Left ventricle myocardium inferior (tissue), 1 donor: Measurements from ENCODE around the gene ZPR1. TPM values are rescaled to one million over a fixed set of nuclear protein-coding genes. Genes with fewer than 3 reads are reported as not detected.
"Not testable (repeated sequence)": the region's sequence is repeated elsewhere in the genome, so short reads cannot be mapped to it uniquely, and the experiment has no call there.

Experiments
- DNase-seq: peaks from one replicate; pipeline ENCODE4 v3.0.0-alpha.2; 2020
- H3K27ac ChIP-seq: fragments of 200-600 bp; replicated peaks from 2 replicates; pipeline ENCODE4 v1.8.0; 2021
- H3K27me3 ChIP-seq: fragments of 200-600 bp; 2 replicates; pipeline ENCODE4 v1.8.0; 2021; ENCODE audit warnings: low read depth
- H3K36me3 ChIP-seq: fragments of 200-600 bp; 2 replicates; pipeline ENCODE4 v1.8.0; 2021
- H3K4me1 ChIP-seq: fragments of 200-600 bp; 2 replicates; pipeline ENCODE4 v1.8.0; 2021
- H3K4me3 ChIP-seq: fragments of 200-600 bp; 2 replicates; pipeline ENCODE4 v1.8.0; 2021; ENCODE audit warnings: mild to moderate bottlenecking, moderate library complexity
- H3K9me3 ChIP-seq: fragments of 200-600 bp; replicated peaks from 2 replicates; pipeline ENCODE4 v1.8.0; 2021
- intact Hi-C: fragments of 100-400 bp; cut with micrococcal nuclease; formaldehyde crosslinking; loops from one replicate; pipeline ENCODE4 v1.11.0; 2022
- total RNA-seq: library from RNA; stranded (reverse); fragmentation: NEBNext Ultra II Directional; extraction: Animal tissue kit (Norgen Biotek cat#: 25700); gene quantifications from one replicate; pipeline ENCODE4 v1.2.1, GENCODE V29; 2021
- TF ChIP-seq, protein P1 (sequence below): fragments of 200-600 bp; IDR thresholded peaks from 2 replicates; pipeline ENCODE4 v1.8.0; 2021; ENCODE audit warnings: antibody characterized with exemption, mild to moderate bottlenecking, borderline replicate concordance
- donor health status: DM: no; HTN: yes; CAD: no; lungs with severe emphysema.

Gene ZPR1
- total RNA-seq, 1 donor from 2014 or later: 26.4 TPM

GRCh38 chr11:116762132-116762531, 25.7 kb downstream of the ZPR1 start:
- intact Hi-C loops: no loop called here
- Histone ChIP-seq H3K27ac (no peak overlapping the region), H3K27me3 (no peaks in the 10 kb centered on the region), H3K36me3 (peaks cover 83% of the 10 kb centered on the region), H3K9me3 (no peaks in the 10 kb centered on the region), H3K4me1 (no peaks in the 10 kb centered on the region), H3K4me3 (no peak overlapping the region)
- no peak for DNase-seq
- TF ChIP-seq, protein P1, sequence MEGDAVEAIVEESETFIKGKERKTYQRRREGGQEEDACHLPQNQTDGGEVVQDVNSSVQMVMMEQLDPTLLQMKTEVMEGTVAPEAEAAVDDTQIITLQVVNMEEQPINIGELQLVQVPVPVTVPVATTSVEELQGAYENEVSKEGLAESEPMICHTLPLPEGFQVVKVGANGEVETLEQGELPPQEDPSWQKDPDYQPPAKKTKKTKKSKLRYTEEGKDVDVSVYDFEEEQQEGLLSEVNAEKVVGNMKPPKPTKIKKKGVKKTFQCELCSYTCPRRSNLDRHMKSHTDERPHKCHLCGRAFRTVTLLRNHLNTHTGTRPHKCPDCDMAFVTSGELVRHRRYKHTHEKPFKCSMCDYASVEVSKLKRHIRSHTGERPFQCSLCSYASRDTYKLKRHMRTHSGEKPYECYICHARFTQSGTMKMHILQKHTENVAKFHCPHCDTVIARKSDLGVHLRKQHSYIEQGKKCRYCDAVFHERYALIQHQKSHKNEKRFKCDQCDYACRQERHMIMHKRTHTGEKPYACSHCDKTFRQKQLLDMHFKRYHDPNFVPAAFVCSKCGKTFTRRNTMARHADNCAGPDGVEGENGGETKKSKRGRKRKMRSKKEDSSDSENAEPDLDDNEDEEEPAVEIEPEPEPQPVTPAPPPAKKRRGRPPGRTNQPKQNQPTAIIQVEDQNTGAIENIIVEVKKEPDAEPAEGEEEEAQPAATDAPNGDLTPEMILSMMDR: no peak

- intact Hi-C loops, H3K27ac ChIP-seq, DNase-seq, H3K9me3 ChIP-seq, H3K27me3 ChIP-seq, H3K4me1 ChIP-seq, H3K4me3 ChIP-seq: not testable (repeated sequence)
- H3K36me3 ChIP-seq: peaks cover 98% of the 10 kb centered on the region
Measured at GRCh38 chr11:116756044-116756443, 31.8 kb downstream of the ZPR1 start.

DNA sequence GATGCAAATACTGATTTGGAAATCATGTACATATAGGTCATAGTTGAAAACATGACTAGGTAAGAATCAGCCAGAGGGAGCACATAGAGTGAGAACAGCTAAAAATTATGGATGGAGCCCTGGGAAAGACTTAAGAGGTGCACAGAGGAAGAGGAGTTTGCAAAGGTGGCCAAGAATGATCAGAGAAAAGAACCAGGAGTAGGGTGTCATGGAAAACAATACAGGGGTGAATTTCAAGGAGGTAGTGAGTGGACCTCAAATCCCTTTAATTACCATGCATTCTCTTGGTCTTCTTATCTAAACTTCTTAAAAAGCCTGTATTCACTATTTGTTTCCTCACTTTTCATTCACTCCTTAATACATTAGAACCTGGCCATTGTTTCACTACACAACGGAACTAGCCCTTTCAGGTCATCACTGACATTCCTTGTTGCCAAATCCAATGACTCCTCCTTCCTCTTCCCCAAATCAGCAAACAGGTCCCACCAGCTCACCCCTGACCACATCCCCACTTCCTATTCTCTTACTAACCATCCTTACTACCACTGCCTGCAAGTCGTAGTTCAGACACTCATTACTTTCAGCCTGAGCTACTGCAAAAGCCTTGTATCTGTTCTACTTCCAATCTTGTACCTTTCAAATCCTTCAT, 37.6 kb downstream of the ZPR1 start:
- peaks cover 94% of the 10 kb centered on the region for H3K36me3 ChIP-seq

DNA sequence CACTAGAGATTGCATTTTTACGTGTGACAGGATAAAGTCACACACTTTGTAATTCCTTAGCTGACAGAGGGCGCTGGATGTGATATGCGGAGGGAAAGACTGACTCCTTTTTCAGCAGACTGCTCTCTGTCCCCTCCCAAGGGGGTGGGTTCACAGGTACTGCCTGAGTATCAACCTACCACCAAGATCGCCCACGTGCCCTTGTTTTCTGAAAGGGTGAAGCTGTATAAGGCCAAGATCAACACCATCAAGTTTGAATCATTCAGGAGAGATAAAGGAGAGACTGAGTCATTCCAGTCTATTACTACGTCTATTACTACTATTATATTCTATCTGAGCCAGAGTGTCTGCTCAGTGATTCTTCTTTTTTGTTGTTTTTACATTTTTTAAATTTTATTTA, 45.7 kb downstream of the ZPR1 start:
- Histone ChIP-seq H3K36me3 (peaks cover 18% of the 10 kb centered on the region), H3K9me3 (no peaks in the 10 kb centered on the region), H3K27ac (no peak overlapping the region), H3K4me3 (no peak overlapping the region), H3K4me1 (no peaks in the 10 kb centered on the region), H3K27me3 (no peaks in the 10 kb centered on the region)
- TF ChIP-seq, protein P1: no peak
- DNase-seq: no peak
- intact Hi-C loops: no loop called here

More for the DNA sequence above, 37.6 kb downstream of the ZPR1 start:
- Histone ChIP-seq H3K4me3 (no peak overlapping the region), H3K4me1 (no peaks in the 10 kb centered on the region), H3K27ac (no peak overlapping the region), H3K9me3 (no peaks in the 10 kb centered on the region), H3K27me3 (no peaks in the 10 kb centered on the region)
- TF ChIP-seq, protein P1: no peak
- intact Hi-C loops: no loop called here
- DNase-seq: no peak

GRCh38 chr11:116740741-116741140, 47.1 kb downstream of the ZPR1 start:
- H3K36me3 ChIP-seq: peaks cover 4% of the 10 kb centered on the region
- no peak overlapping the region for H3K27ac ChIP-seq
- TF ChIP-seq, protein P1: no peak
- intact Hi-C loops: no loop called here
- no peak overlapping the region for H3K4me3 ChIP-seq
- H3K9me3 ChIP-seq: no peaks in the 10 kb centered on the region
- no peaks in the 10 kb centered on the region for H3K27me3 ChIP-seq
- H3K4me1 ChIP-seq: no peaks in the 10 kb centered on the region
- DNase-seq: no peak

DNA sequence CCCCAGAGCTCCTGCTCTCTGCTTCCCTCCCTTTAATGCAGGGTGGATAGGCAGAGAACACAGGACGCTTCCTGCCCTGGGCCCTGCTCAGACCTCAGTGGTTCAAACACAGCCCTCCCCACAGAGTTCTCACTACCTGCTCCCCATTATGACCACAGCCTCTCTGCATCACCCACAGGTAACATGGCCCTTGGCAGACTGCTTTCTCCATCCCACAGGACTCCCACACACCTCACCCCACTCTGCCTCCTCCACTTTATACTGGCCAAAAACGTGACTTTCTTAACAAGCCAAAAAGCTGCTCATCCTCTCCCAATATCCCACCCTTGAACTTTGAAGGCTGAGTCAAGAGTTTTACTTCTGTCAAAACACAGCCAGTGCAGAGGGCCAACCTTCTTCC, 48.8 kb downstream of the ZPR1 start:
- Histone ChIP-seq H3K4me1 (no peaks in the 10 kb centered on the region), H3K9me3 (no peaks in the 10 kb centered on the region), H3K36me3 (no peaks in the 10 kb centered on the region), H3K27ac (no peak overlapping the region), H3K27me3 (no peaks in the 10 kb centered on the region), H3K4me3 (no peak overlapping the region)
- intact Hi-C loops: no loop called here
- no peak for DNase-seq
- TF ChIP-seq, protein P1: no peak
